Ovary (tissue), 9 donors: ENCODE data around the gene IRF3. TPM values are rescaled to one million over a fixed set of nuclear protein-coding genes. Genes with fewer than 3 reads are reported as not detected.
"Not testable (repeated sequence)": the region's sequence is repeated elsewhere in the genome, so short reads cannot be mapped to it uniquely, and the experiment has no call there.

Experiments used
- DNase-seq, 5 donors: peaks; one replicate each; pipeline ENCODE4 v3.0.0-alpha.2; 2019 to 2020
- H3K27ac ChIP-seq, 2 donors: fragments of 200-600 bp; one replicate each; pipeline versions ENCODE4 v1.5.1 to v1.8.0; 2019 to 2022
- H3K27me3 ChIP-seq: fragments of 200-600 bp; one replicate; pipeline ENCODE4 v1.8.0; 2022
- H3K36me3 ChIP-seq: fragments of 200-600 bp; sonication (generic); one replicate; pipeline ENCODE4 v1.5.1; 2019
- H3K4me1 ChIP-seq: one replicate; pipeline ENCODE4 v1.8.1; 2013; ENCODE audit warnings: mild to moderate bottlenecking, moderate library complexity; ENCODE audit not compliant: insufficient read depth
- H3K4me3 ChIP-seq: fragments of 200-600 bp; sonication (generic); one replicate; pipeline ENCODE4 v1.5.1; 2017
- H3K9me3 ChIP-seq, 2 donors: fragments of 200-600 bp in 1 of 2; sonication (generic) in 1 of 2; one replicate each; pipeline versions ENCODE4 v1.5.1 to v1.8.1; 2013 to 2019; ENCODE audit warnings: mild to moderate bottlenecking in 1 of 2, moderate library complexity in 1 of 2
- CTCF ChIP-seq, 3 donors: fragments of 450-650 bp in 2 of 3; fragments of 200-600 bp in 1 of 3; IDR thresholded peaks; one replicate each; pipeline versions ENCODE4 v1.5.1 to v1.8.0; 2016 to 2022; ENCODE audit warnings: antibody characterized with exemption in 3 of 3, mild to moderate bottlenecking in 1 of 3
- EP300 ChIP-seq: sonication (generic); formaldehyde crosslinking; IDR thresholded peaks from one replicate; pipeline ENCODE4 v1.6.1; 2017; ENCODE audit warnings: antibody characterized with exemption
- POLR2A ChIP-seq: fragments of 450-650 bp; IDR thresholded peaks from one replicate; pipeline ENCODE4 v1.6.1; 2017; ENCODE audit warnings: antibody characterized with exemption, mild to moderate bottlenecking, moderate library complexity
- WGBS, 3 donors: extraction: QIAGEN DNeasy Blood & Tissue Kit in 1 of 3; methylation state at CpG; one replicate each; pipeline versions ENCODE4 v1.1.5 to v1.1.7; 2013 to 2017; 5-methylcytosine and 5-hydroxymethylcytosine counted together
- intact Hi-C, 4 donors: fragments of 100-400 bp; cut with DNase I; formaldehyde crosslinking; loops; one replicate each; pipeline versions ENCODE4 v1.11.0 to v1.15.1; 2022 to 2023
- polyA plus RNA-seq, 2 donors: library from polyadenylated mRNA; stranded (reverse); fragments of 200-250 nt in 1 of 2; fragments of 350-450 nt in 1 of 2; fragmentation: Illumina TruSeq in 1 of 2; extraction: RNeasy Lipid Tissue Mini Kit (QIAGEN cat#74804) in 1 of 2; gene quantifications; one replicate each; pipeline ENCODE4 v1.2.3, GENCODE V29; 2013 to 2014
- total RNA-seq, 7 donors: library from RNA; depleted of rRNA in 2 of 7; stranded (reverse); fragments of >200 nt in 2 of 7; fragmentation: NEBNext Ultra II Directional in 3 of 7; extraction: Animal tissue kit (Norgen Biotek cat#: 25700) in 3 of 7; gene quantifications; one replicate each; pipeline versions ENCODE4 v1.1.0 to v1.2.4, GENCODE V29; 2016 to 2023
- donor health status: DM: no; HTN: no; CAD: no; lungs with moderate emphysema.
- donor health status: DM: no; HTN: no; CAD: no.
- donor health status: Bipolar disorder and iron deficiency.
- donor health status: DM: yes; HTN: yes; CAD: no.
- donor health status: DM: no; HTN: no; CAD: no.
- donor health status: DM: yes; HTN: yes; CAD: no.

Gene IRF3
- total and polyA plus RNA-seq, 9 donors: 24.2 to 89.0 (median 69.5) TPM

- Histone ChIP-seq H3K36me3 (no peaks in the 10 kb centered on the region), H3K27me3 (no peaks in the 10 kb centered on the region), H3K27ac (no peak overlapping the region), H3K4me1 (no peaks in the 10 kb centered on the region), H3K9me3 (no peaks in the 10 kb centered on the region), H3K4me3 (no peak overlapping the region)
- 52 to 64% (median 54%) methylated on average over 27 of the region's 27 CpGs for WGBS, 3 donors
- no peak for DNase-seq
- intact Hi-C loops: no loop called here
- no peak for TF ChIP-seq CTCF (IDR thresholded peaks at IDR 0.05)
- no peak for TF ChIP-seq POLR2A
- no peak for TF ChIP-seq EP300
Measured at GRCh38 chr19:49624967-49625910, 40.4 kb downstream of the IRF3 start.

- WGBS, 3 donors: 91 to 92% (median 92%) methylated on average over 13 of the region's 13 CpGs
Measured at GRCh38 chr19:49617860-49618259, 47.8 kb downstream of the IRF3 start.

GRCh38 chr19:49616945-49617344 lies 48.7 kb downstream of the IRF3 start:
- TF ChIP-seq EP300: no peak
- TF ChIP-seq CTCF (IDR thresholded peaks at IDR 0.05): no peak
- no peak for TF ChIP-seq POLR2A
- Histone ChIP-seq H3K4me1 (no peaks in the 10 kb centered on the region), H3K27me3 (no peaks in the 10 kb centered on the region), H3K27ac (no peak overlapping the region), H3K4me3 (no peak overlapping the region), H3K9me3 (no peaks in the 10 kb centered on the region), H3K36me3 (no peaks in the 10 kb centered on the region)
- DNase-seq: no peak
- intact Hi-C loops: no loop called here
- WGBS, 3 donors: 88 to 94% (median 90%) methylated on average over 7 of the region's 7 CpGs

More at GRCh38 chr19:49617860-49618259, 47.8 kb downstream of the IRF3 start:
- H3K27ac ChIP-seq, H3K4me1 ChIP-seq, intact Hi-C loops, H3K9me3 ChIP-seq, H3K27me3 ChIP-seq, H3K4me3 ChIP-seq, DNase-seq, H3K36me3 ChIP-seq: not testable (repeated sequence)

- intact Hi-C loops: no loop called here
- DNase-seq: no peak
- no peaks in the 10 kb centered on the region for H3K27me3 ChIP-seq
- TF ChIP-seq CTCF (IDR thresholded peaks at IDR 0.05) (no peak), POLR2A (no peak), EP300 (no peak)
- no peaks in the 10 kb centered on the region for H3K36me3 ChIP-seq
- H3K4me1 ChIP-seq: no peaks in the 10 kb centered on the region
- no peaks in the 10 kb centered on the region for H3K9me3 ChIP-seq
- WGBS, 3 donors: 90 to 96% (median 94%) methylated on average over 7 of the region's 7 CpGs
- H3K4me3 ChIP-seq: no peak overlapping the region
- H3K27ac ChIP-seq: no peak overlapping the region
Measured at GRCh38 chr19:49616532-49616931, 49.1 kb downstream of the IRF3 start.

GRCh38 chr19:49615861-49616260 lies 49.8 kb downstream of the IRF3 start:
- 93 to 98% (median 96%) methylated on average over 23 of the region's 23 CpGs for WGBS, 3 donors
- intact Hi-C loops: no loop called here
- H3K27ac ChIP-seq: no peak overlapping the region
- TF ChIP-seq EP300 (no peak), CTCF (IDR thresholded peaks at IDR 0.05) (no peak), POLR2A (no peak)
- no peak overlapping the region for H3K4me3 ChIP-seq
- no peaks in the 10 kb centered on the region for H3K27me3 ChIP-seq
- H3K9me3 ChIP-seq: no peaks in the 10 kb centered on the region
- no peaks in the 10 kb centered on the region for H3K4me1 ChIP-seq
- DNase-seq: no peak
- no peaks in the 10 kb centered on the region for H3K36me3 ChIP-seq
